ENCODE data around the gene ZYG11A.
"Not testable (repeated sequence)": the region's sequence is repeated elsewhere in the genome, so short reads cannot be mapped to it uniquely, and the experiment has no call there.

ZYG11A gene

DNA sequence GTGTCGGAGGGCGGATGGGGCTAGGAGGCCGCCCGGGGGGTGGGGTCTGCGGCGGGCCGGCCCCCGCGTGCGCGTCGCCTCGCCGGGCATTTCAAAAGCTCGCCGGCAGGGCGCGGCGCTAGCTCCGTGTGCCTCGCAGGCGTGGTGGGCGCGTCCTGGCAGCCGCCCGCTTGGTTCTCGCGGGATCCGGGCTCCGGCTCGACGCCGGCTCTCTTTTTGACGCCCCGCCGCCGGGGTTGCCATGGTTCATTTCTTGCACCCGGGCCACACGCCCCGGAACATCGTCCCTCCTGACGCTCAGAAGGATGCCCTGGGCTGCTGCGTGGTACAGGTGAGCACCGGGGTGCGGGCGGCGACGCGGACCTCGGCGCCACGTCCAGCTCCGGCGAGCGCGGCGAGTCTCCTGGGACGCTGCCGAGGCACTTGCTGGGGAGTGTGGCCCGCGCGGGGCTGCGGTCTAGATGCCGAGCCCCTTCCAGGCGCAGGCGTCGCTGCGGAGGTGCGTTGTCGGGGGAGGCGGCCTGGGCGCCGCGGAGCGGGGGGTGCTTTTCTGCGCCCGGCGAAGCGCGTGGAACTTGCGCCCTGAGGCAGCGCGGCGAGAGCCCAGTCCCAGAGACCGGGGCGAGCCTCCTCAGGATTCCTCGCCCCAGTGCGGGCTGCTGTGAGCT is at the start of gene ZYG11A:
ZYG11A (plus strand) TSS at position 118 of the 668 bp plus-strand sequence; CDS start at position 242, 124 bp downstream.
- DNase-seq: peak; percentile 69

DNA sequence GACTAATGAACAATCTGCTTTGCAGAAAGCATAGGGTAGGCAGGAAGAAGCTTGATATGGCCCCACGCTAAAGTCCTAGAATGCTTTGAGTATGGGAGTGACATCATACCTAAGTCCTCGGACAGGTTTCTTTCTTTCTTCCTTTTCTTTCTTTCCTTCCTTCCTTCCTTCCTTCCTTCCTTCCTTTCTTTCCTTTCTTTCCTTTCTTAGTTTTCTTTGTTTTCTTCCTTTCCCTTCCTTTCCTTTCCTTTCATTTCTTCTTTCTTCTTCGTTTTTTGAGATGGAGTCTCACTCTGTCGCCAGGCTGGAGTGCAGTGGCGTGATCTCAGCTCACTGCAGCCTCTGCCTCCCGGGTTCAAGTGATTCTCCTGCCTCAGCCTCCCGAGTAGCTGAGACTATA is 48.8 kb upstream of the ZYG11A start:
- not testable (repeated sequence) for DNase-seq

DNA sequence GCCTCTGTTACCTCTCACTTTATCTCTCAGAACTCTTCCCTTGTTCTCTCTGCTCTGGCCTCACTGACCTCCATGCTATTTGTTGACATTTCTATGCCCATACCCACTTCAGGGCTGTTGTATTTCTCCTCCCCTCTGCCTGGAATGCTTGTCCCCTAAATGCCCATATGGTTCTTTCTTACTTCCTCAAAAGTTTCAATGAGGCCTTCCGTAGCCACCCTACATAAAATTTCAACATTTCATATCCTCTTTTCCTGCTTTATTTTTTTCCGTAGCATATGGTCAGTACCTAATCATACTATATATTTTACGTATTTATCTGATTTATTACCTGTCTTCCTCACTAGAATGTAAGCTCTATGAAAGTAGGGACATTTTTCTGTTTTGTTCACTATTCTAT is 47.1 kb upstream of the ZYG11A start:
- DNase-seq: no peak

DNA sequence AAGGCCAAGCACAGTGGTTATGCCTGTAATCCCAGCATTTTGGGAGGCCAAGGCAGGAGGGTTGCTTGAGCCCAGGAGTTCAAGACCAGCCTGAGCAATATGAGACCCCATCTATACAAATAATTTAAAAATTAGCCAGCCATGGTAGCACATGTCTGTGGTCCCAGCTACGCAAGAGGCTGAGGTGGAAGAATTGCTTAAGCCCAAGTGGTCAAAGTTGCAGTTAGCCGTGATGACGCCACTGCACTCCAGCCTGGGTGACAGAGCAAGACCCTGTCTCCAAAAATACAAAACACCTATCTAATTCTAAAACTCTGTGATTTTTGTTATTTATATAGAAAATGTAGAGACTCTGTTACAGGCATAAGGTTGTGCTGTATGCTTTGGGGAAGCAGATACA is 44.2 kb upstream of the ZYG11A start:
- DNase-seq: no peak

DNA sequence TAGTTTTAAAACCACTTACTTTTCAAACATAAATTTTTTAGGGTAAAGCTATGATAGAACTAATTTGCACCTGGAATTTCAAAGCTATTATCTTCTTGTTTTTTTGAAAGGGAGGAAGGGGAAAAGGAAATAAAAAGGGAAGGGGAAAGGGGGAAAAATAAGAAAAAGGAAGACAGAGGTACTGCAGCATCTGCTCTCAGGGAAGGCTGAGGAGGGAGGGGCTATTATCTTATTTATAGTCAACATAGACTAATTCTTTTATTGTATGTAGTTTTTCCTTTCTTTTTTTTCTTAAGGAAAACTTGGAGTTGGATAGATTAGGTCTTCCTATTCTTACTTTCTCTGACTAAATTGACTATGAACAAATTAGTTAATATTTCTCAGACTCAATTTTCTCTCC is 41.5 kb upstream of the ZYG11A start:
- DNase-seq: no peak

DNA sequence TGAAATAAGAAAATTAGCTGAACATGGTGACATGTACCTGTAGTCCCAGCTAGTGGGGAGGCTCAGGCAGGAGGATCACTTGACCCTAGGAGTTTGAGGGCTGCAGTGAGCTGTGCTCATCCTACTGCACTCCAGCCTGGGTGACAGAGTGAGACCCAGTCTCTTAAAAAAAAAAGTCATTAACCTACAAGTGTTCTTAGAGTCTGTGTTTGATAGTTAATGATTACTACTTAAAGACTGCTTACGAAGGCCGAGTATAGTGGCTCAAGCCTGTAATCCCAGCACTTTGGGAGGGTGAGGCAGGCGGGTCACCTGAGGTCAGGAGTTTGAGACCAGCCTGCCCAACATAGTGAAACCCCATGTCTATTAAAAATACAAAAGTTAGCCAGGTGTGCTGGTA is 38.5 kb upstream of the ZYG11A start:
- DNase-seq: not testable (repeated sequence)

DNA sequence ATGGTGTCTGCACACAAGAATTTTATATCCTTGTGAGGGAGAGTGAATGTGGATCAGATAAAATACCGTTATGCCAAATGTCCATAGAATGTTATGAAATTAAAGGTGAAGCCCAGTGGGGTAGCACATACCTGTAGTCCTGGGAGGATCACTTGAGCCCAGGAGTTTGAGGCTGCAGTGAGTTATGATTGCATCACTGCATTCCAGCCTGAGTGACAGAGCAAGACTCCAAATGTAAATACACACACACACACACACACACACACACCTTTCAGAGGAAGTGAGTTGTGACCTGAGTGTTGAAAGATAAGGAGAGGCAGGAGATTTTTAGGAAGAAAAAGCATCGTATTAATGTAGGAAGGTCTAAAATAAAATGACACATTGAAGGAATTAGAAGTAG is 28.1 kb upstream of the ZYG11A start:
- no peak for DNase-seq

DNA sequence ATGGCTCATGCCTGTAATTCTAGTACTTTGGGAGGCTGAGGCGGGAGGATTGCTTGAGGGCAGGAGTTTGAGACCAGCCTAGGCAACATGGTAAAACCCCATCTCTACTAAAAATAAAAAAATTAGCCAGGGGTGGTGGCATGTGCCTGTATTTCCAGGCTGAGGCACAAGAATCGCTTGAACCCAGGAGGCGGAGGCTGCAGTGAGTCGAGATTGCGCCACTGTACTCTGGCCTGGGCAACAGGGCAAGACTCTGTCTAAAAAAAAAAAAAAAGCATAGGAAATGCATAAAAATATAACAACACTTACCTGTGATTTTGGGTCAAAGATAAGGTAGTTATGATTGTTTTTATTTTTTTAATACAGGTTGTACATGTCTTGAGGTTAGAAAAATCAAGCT is 21.7 kb upstream of the ZYG11A start:
- DNase-seq: not testable (repeated sequence)

DNA sequence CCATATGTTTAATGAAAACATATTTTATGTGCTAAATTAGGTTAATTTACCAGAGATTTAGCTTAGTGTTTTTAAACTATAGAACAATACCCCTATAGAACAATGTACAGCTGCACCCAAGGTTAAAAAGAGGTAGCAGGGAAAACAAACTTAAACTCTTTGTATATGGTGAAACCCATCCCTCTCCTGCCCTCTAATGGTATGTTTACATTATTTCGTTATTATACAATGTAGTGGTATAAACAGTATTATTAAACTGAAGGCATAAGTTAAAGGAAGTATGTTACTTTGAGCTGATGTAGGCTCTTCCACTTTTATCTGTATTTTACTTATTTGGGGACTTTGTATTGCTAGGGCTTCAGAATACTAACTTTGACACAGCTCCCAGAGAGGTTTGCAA is 16.7 kb upstream of the ZYG11A start:
- DNase-seq: no peak

DNA sequence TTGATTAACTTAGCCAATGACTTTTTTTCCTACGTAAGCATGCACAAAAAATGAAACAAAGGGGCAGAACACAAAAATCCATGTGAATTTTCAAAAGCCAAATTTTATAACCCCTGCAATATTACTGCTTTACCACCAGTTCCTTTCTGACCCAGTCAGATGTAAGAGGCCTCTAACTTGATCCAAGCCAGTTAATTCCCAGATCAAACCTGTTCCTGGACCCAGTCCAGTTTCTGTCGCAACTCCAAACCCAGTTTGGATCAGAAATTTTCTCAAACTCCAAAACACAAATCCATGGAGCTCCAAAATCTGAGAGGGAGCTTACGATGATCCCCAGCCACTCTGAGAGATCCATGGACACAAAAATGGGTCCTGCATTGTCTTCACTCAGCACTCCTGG is 7.8 kb upstream of the ZYG11A start:
- DNase-seq: no peak

DNA sequence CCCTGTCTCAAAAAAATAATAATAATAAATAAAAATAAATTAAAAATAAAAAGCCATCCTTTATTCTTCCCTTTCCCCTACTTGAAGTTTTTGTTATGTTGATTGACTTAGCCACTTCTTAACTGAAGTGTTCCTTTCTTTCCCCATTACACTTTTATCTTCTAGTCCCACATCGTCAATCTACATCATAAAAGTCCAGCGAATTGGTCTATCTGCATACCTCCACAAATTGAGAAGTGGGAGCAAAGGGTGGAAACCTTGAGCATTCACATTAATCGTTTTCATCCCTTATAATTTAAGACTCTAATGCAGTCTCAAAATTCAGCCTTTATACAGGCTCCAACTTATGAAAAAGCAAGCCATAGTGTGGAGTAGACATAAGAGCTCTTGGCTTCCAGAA is 6.5 kb upstream of the ZYG11A start:
- no peak for DNase-seq

DNA sequence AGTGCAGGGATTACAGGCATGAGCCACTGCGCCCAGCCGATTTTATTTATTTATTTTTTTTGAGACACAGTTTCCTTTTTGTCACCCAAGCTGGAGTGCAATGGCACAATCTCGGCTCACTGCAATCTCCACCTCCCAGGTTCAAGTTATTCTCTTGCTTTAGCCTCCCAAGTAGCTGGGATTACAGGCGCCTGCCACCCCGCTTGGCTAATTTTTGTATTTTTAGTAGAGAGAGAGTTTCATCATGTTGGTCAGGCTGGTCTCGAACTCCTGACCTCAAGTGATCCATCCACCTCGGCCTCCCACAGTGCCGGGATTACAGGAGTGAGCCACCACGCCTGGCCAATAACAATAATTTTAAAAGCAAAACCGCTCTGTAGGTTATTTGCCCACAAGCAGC is 3.4 kb upstream of the ZYG11A start:
- not testable (repeated sequence) for DNase-seq

DNA sequence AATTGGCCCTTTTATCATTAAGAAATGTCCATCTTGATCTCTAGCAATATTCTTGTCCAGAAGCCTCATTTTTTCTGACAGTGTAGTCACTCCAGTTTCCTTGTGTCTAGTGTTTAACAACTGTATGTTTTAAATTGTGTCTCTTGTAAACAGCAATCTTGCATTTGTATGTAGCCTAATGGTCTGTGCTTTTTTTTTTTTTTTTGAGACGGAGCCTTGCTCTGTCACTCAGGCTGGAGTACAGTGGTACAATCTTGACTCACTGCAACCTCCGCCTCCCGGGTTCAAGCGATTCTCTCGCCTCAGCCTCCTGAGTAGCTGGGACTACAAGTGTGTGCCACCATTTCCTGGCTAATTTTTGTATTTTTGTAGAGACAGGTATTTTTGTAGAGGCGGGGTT is 2.6 kb downstream of the ZYG11A start:
- not testable (repeated sequence) for DNase-seq

DNA sequence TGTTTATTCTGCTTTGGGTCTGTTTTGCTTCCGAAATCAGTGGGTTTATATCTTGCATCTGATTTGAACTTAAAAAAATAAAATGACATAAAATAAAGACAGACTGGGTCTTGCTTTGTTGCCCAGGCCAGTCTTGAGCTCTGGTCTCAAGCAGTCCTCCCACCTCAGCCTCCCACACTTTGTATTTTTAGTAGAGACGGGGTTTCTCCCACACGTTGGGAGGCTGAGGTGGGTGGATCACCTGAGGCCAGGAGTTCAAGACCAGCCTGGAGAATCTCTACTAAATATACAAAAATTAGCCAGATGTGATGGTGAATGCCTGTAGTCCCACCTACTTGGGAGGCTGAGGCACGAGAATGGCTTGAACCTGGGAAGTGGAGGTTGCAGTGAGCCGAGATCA is 5.9 kb downstream of the ZYG11A start:
- no peak for DNase-seq

DNA sequence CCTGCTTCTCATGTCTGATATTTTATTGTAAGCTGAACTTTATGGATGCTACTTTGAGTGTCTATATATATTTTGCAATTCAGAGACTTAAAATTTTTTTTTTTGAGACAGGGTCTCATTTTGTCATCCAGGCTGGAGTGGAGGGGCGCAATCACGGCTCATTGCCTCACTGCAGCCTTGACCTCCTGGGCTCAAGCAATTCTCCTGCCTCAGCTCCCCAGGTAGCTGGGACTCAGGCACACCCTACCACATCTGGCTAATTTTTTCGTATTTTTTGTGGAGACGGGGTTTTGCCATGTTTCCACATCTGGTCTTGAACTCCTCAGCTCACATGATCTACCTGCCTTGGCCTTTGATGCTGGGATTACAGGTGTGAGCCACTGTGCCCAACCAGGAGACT is 8.4 kb downstream of the ZYG11A start:
- no peak for DNase-seq

DNA sequence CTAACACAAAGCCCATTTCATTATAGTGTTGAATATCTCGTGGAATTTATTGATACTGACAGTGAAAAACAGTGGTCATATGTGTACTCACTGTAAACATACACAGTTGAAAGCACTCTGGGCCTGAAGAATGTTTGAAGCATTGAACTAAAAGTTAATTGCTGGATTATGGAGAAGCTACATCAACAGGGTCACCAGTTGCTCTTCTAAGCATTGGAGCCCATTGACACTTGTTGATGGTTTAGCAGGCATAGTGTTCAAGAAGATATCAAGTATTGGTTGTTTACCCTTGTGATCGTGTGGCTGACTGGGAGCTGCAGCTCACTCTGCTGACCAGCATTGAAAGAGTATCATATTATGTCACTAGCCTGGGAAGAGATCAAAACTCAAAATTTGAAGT is 10.3 kb downstream of the ZYG11A start:
- no peak for DNase-seq

DNA sequence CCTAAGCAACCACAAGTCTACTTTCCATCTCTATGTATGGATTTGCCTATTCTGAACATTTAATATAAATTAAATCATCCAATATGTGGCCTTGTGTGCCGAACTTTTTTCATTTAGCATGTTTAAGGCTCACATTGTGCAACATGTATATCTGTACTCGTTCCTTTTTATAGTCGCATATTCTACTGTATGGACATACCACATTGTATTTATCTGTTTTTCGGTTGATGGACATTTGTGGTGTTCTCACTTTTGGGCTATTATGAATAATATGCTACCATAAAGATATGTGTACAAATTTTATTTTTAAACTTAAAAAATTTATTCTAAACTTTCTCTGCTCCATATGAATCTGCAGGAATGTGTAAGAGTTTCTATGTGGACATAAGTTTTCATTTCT is 13.0 kb downstream of the ZYG11A start:
- no peak for DNase-seq

DNA sequence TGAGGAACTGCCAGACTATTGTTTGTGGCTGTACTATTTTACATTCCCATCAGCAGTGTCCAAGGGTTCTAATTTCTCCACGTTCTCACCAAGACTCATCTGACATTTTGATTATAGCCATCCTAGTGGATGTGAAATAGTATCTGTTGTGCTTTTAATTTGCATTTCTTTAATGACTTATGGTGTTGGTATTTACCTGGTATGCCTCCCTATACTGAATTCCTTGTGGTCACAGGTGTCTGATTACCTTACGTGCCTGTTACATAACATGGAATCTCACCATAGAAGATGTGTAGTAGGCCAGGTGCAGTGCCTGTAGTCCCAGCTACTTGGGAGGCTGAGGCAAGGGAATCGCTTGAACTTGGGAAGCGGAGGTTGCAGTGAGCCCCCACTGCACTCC is 13.5 kb downstream of the ZYG11A start:
- no peak for DNase-seq

DNA sequence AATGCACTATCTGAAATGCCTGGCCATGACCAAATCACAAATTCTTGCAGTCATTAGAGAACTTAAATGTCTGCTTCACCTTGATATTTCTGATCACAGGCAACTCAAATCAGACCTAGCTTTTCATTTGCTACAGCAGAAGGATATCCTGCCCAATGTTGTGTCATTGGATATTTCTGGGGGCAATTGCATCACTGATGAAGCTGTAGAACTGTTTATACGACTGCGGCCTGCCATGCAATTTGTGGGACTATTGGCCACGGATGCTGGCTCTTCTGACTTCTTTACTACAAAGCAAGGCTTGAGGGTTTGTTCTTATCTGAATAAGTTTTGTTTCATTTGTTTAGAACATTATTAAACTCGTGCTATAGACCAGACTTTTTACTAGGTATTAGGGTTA is 14.9 kb downstream of the ZYG11A start:
- no peak for DNase-seq

DNA sequence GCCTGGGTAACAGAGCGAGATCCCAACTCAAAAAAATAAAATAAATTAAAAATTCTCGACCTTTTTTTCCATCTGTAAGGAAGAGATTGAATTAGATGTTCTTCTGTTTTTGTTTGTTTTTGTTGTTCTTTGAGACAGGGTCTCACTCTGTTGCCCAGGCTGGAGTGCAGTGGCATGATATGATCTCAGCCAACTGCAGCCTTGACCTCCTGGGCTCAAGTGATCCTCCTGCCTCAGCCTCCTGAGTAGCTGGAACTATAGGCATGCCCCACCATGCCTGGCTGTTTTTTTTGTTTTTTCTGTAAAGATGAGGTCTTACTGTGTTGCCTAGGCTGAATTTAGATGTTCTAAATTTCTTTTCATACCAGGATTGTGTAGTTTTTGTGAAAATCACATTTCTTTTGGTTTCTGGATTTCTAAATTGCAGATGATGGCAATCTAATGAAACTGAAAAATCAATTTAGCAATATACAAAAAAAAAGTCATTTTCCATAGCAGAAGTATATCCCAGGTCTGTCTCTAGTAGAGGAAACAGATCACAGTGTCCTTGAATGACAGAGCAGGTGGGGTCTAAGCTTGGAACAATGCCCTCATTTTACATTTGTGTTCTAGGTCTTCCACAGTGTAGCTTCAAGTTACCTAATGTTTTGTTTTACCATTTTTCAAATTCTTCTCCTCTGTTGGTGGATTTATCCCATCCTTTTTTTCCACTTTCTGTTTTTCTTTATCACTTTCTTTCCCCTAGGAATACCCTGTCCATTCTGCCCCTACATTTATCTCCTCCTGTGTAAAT is 20.3 kb downstream of the ZYG11A start:
- DNase-seq: no peak

DNA sequence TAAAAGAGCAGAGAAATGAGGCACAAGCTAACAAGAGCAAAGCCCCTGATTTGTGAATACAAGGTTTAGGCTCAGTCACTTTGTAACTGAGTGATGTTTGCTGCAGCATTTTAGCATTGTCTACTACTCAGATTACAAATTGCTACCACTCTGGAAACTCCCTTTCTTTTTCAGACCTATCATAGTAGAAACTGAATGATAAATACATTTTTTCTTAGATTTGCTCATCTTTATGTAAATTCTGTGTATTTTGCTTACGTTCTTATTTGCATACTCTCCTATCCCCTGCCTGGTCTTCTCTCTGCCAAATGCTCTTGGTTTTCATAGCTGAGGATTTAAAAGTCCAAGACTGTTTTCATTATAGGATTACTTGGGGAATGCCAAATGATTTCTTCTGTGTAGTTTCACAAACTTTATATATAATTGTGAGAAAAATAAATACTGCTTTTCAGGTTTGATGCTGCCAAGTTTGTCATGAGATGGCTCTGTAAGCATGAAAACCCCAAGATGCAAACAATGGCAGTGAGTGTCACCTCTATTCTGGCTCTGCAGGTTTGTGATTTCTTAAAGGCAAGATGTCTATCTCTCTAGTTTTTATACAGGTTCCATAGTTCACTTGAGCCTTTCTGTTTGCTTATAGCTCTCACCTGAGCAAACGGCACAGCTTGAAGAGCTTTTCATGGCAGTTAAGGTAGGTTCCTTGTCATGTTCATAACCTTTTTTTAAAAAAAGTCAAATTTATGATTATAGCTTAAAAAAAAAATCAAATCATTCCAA is 24.7 kb downstream of the ZYG11A start:
- no peak for DNase-seq

DNA sequence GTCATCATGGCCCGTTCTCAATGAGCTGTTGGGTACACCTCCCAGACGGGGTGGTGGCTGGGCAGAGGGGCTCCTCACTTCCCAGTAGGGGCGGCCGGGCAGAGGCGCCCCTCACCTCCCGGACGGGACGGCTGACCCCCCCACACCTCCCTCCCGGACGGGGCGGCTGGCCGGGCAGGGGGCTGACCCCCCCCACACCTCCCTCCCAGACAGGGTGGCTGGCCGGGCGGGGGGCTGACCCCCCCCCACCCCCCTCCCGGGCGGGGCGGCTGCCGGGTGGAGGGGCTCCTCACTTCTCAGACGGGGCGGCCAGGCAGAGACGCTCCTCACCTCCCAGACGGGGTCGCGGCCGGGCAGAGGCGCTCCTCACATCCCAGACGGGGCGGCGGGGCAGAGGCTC is 27.2 kb downstream of the ZYG11A start:
- not testable (repeated sequence) for DNase-seq

DNA sequence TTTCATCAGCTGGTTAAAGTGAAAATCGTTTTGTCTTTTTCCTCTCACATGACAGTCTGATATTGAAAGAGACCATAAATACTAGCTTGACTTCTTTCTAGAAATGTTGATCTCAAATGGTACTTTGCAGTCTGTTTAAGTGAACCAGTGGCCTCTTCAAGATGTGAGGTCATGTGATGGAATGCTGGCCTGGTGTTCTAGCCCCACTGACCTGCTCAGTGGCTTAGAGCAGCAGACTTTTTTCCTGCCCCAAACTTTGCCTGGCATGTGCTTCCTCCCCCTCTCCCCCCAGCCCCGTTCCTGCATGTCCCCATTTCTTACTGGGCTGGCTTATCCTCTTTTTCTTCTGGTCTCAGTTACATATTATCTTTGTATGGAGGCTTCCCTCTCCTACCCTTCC is 34.3 kb downstream of the ZYG11A start:
- DNase-seq: no peak

DNA sequence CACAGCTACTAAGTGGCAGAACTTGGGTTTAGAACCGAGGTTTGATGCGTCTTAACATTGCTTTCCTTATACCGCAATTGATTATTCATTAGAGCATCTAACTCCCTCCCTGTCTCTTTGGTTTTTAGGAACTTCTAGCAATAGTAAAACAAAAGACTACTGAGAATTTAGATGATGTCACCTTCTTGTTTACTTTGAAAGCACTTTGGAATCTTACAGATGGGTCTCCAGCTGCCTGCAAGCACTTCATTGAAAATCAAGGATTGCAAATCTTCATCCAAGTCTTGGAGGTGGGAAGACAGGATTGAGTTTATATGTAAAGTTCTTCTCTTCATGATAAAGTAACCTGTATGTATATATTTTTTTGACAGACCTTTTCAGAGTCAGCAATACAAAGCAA is 35.0 kb downstream of the ZYG11A start:
- DNase-seq: no peak

Measured in right forelimb (tissue), 1 donor.